IPS-15b (cell line): ENCODE data around the gene SKI.
A peak's percentile ranks its signal among the peaks of the same experiment; 100 is the strongest.

ENCODE experiments used
- H3K27me3 ChIP-seq: one replicate; pipeline ENCODE4 v1.6.1; 2013; ENCODE audit warnings: low read length; ENCODE audit not compliant: control insufficient read depth, insufficient read depth
- H3K36me3 ChIP-seq: one replicate; pipeline ENCODE4 v1.6.1; 2013; ENCODE audit warnings: low read length; ENCODE audit not compliant: control insufficient read depth, insufficient read depth
- H3K4me1 ChIP-seq: one replicate; pipeline ENCODE4 v1.6.1; 2013; ENCODE audit warnings: mild to moderate bottlenecking, low read length; ENCODE audit not compliant: control insufficient read depth, insufficient read depth
- H3K4me3 ChIP-seq: one replicate; pipeline ENCODE4 v1.5.1; 2013; ENCODE audit warnings: low read depth, low read length
- H3K9ac ChIP-seq: one replicate; pipeline ENCODE4 v1.6.1; 2013; ENCODE audit warnings: low read depth, mild to moderate bottlenecking, low read length
- H3K9me3 ChIP-seq: one replicate; pipeline ENCODE4 v1.6.1; 2013; ENCODE audit warnings: mild to moderate bottlenecking, low read length; ENCODE audit not compliant: control insufficient read depth, insufficient read depth

Gene SKI

DNA sequence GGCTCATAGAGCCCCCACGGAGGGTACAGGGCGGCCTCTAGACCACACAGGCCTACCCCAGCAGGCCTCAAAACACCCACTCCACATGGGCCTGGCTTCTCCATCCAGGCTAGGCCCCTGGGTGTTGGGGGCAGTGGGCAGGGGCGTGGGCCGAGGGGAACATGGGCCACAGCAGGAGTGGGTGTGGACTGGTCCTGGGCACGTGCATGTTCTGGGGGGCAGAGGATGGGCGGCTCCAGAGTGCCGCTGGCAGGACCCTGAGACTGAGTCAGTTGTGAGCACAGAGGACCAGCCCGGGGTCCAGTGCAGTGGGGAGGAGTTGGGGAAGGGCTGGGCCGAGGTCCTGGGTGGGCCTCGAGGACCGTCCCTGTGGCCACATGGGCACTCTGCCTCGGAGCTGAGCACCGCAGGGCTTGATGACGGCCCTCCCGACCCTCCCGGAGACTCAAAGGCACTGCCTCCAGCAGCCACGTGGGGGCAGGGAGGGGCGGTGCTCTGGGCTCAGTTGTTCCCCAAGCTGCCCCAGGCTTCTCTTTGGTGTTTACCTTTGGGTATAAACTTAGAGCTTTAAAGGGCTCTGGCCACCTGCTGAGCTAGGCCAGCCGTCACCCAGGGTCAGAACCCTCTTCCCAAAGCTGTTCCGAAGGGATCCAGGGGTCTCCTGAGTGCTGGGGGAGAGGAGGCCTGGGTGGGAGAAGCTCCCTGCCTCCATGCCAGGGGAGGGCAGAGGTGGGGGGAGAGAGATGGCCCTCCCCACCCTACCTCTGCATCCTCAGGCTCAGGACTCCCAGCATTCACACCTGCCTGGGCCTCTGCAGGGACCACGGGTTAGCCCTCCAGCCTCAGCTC lies 83.3 kb downstream of the SKI start:
- no peaks in the 10 kb centered on the region for H3K9me3 ChIP-seq
- peak overlapping the region; percentile 70 for H3K9ac ChIP-seq
- H3K27me3 ChIP-seq: no peaks in the 10 kb centered on the region
- H3K4me1 ChIP-seq: no peaks in the 10 kb centered on the region
- H3K4me3 ChIP-seq: no peak overlapping the region
- peaks cover 17% of the 10 kb centered on the region for H3K36me3 ChIP-seq

DNA sequence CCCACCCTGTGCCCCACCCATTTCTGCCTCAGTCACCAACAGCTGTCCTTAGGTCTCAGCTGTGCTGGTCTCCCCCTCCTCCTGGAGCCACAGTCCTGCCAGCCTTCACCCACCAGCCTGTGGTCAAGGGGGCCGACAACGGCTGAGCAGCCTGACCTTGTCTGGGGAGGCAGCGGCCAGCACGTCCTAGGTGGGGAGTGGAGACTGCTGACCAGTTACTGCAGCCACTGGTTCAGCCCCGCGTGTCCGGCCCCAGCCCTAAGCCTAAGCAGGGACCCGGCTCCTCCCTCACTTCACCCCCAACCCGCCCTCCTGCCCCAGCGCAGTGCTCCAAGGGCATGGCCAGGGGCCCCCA lies 84.0 kb downstream of the SKI start:
- H3K9ac ChIP-seq: no peak overlapping the region
- H3K4me1 ChIP-seq: no peaks in the 10 kb centered on the region
- no peak overlapping the region for H3K4me3 ChIP-seq
- no peaks in the 10 kb centered on the region for H3K9me3 ChIP-seq
- H3K27me3 ChIP-seq: no peaks in the 10 kb centered on the region
- peaks cover 12% of the 10 kb centered on the region for H3K36me3 ChIP-seq

DNA sequence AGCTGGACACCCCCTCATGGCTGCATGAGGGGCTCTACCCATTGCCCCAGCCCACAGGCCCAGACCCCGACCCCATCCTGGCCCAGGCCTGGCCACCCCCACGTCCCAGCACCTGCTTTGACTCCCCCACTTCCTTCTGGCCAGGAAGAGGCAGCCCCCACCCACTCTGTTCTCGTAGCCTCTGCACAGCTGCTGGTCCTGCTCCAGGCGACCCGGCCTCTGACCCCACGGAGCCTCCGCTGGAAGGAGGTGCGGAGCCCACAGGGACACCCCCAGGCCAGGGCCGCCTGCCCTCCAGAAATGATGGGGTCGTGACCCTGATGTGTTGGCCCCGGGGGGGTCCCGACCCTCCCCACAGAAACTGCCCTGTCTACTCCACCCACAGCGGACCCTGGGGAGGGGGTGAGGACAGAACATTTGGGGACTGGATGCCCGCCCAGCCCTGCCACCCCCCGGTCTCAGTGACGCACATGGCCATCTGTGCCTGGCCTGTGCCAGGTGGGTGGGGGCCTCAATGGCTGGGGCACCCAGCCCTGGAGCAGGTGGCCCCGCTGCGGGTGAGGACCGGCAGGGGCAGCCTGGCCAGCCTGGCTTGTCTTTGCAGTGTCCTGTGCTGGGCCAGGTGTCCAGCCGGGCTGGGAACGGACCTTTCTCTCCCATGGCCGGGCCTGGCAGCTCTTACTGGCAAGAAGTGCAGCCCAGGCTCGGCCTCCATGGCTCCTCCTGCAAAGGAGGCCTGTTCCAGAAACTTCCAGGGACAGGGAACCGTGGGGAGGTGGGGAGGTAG lies 84.6 kb downstream of the SKI start:
- no peaks in the 10 kb centered on the region for H3K4me1 ChIP-seq
- no peak overlapping the region for H3K9ac ChIP-seq
- no peaks in the 10 kb centered on the region for H3K27me3 ChIP-seq
- no peak overlapping the region for H3K4me3 ChIP-seq
- H3K9me3 ChIP-seq: no peaks in the 10 kb centered on the region
- peaks cover 7% of the 10 kb centered on the region for H3K36me3 ChIP-seq

DNA sequence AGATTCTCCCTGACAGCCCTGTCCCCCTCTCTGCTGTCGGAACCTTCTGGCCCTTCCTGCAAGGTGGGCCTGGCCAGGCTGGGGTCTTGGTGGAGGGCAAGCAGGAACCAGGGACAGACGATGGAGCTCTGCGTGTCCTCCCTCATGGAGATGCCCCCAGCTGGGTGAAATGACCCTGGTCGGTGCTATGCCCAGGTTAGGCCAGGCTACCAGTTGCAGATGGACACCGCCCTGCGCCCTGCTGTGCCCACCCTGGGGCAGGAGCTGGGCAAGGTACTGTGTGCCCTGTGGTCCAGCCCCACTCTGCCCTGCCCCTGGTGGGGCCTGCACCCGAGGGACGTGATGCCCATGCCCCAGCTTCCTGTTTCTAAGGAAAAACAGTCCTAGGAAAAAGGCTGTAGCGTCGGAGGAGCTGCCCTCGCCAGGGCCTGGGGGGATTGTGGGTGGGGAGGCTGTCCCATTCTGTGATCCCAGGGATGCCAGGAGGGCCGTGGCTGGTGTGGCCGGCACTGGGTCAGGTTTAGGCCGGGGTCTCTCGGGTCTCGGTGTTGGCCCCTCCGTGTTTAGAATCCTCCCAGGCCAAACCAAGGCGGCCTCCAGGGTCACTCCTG lies 85.6 kb downstream of the SKI start:
- H3K27me3 ChIP-seq: no peaks in the 10 kb centered on the region
- no peaks in the 10 kb centered on the region for H3K9me3 ChIP-seq
- H3K9ac ChIP-seq: peak overlapping the region; percentile 65
- no peaks in the 10 kb centered on the region for H3K4me1 ChIP-seq
- no peaks in the 10 kb centered on the region for H3K36me3 ChIP-seq
- H3K4me3 ChIP-seq: peak overlapping the region; percentile 35

DNA sequence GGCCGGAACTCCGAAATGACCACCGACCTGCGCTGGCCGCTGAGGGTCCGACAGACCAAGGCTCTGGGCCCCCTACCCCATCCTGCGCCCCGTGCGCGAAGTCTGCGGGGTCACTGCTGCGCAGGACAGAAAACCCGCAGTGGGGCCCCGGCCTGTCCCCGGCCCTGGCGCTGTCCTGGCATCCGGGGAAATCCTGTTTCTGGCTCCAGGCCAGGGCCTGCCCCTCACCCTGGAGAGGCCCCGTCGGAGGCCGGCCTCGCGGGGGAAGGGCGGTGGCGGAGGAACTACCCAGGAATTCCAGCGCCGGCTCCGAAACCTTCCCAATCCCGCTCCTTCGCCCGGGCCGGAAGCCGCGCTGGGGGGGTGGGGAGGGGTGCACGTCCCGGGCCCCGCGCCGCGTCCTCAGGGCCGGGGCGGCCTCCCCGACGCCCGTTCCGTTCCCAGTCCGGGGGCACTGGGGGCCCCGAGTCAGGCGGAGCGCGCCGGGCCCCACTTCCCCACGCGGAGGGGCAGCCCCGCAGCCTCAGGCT lies 86.2 kb downstream of the SKI start:
- no peaks in the 10 kb centered on the region for H3K27me3 ChIP-seq
- H3K9me3 ChIP-seq: no peaks in the 10 kb centered on the region
- H3K36me3 ChIP-seq: no peaks in the 10 kb centered on the region
- H3K4me1 ChIP-seq: no peaks in the 10 kb centered on the region
- peak overlapping the region; percentile 65 for H3K9ac ChIP-seq
- peak overlapping the region; percentile 35 for H3K4me3 ChIP-seq

DNA sequence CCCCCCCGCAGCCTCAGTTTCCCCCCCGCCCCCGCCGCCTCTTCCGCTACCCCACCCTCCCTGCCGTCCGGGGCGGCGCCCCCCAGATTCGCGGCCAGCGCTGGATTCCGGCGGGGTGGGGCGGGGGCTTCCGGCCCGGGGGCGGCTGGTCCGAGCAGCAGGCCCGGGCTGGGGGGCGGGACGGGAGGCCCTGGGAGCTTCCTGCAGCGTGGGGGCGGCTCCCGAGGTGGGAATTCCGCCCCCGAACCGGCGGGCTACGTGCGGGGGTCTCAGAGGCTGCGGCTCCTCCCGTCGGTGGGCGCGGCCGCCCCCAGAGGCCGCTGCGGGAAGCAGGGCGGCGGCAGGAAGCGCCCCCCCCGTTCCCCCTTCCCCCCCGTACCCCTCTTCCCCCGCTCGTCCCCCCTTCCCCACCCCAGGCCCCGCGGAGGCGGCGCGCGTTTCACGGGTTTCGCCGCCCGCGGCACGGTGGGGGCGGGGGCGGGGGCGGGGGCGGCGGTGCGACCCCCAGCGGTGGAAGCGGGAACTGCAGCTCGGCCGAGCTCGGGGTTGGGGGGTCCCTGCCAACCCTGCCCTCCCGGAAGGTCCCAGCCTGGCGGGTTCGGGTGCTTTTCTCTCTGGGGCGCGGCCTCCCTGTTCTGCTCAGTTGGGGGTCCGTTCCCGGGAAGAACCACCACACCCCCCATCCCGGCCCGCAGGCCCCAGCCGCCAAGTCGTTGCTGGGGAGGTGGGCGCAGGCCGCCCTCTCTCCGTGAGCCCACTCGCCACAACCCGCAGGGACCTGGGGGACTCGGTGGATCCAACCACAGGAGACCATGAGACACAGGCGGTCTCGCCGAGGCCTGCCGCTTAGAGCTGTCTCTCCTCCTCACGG lies 86.9 kb downstream of the SKI start:
- Histone ChIP-seq H3K36me3 (no peaks in the 10 kb centered on the region), H3K4me1 (no peaks in the 10 kb centered on the region), H3K4me3 (no peak overlapping the region), H3K27me3 (no peaks in the 10 kb centered on the region), H3K9me3 (no peaks in the 10 kb centered on the region), H3K9ac (peak overlapping the region; percentile 65)

DNA sequence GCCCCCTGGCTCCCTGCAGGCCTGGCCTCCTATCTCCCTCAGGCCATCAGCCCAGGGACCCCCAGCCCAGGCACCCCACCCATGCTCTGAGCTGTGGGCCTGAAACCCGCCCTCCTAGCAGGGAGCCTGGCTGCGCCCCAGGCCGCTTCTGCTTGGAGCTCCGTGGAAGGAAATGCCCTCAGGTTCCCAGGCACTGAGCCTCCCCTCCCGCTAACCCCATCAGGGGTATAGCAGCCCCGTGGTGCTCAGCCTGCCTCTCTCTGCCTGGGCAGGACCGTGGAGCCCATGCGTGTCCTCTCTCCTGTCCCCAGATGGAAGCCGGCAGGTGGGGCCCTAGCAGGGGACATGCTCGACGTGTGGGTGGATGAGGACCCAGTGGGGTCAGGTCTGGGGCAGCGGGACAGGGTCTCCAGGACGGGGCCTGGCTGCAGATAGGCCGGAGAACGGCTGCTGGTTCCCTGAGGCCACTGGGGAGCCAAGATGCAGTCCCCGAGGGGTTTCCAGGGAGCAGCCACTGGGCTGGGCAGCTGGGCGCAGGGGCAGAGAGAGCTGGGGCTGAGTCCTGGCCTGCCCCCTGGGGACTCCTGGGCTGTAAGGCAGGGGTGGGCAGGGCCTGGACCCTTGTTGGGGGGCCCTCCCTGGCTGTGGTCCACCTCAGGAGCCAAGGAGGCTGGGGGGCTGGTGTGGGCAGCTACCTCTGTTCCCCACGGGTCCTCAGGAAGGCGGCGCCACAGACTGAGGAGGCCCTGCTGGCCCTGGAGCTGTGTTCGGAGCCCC lies 87.7 kb downstream of the SKI start:
- no peak overlapping the region for H3K9ac ChIP-seq
- no peaks in the 10 kb centered on the region for H3K4me1 ChIP-seq
- no peaks in the 10 kb centered on the region for H3K9me3 ChIP-seq
- H3K27me3 ChIP-seq: no peaks in the 10 kb centered on the region
- no peak overlapping the region for H3K4me3 ChIP-seq
- H3K36me3 ChIP-seq: no peaks in the 10 kb centered on the region

DNA sequence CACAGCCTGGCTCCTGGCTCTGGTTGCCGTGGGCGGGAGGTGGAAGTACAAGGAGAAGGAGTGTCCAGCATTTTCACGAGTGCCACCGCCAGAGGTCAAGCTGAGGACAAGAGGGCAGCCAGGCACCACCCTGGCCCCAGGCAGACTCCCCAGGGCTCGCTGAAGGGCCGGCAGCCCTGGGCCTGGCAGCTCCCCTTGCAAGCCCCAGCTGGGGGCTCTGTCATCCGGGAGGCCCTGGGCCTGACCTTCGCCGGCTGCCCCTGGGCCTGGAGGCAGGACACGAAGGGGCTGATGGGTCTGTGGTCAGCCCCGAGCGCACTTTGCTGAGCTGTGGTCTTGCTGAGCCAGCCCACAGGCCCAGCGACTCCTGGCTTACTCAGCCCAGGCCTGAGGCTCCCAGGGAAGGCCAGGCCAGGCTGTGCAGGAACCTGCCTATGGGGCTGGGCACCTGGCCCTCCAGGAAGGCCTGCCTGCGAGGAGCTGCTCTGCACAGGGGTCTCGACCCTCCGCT lies 88.4 kb downstream of the SKI start:
- no peaks in the 10 kb centered on the region for H3K36me3 ChIP-seq
- no peaks in the 10 kb centered on the region for H3K4me1 ChIP-seq
- H3K9me3 ChIP-seq: no peaks in the 10 kb centered on the region
- no peak overlapping the region for H3K9ac ChIP-seq
- H3K27me3 ChIP-seq: no peaks in the 10 kb centered on the region
- H3K4me3 ChIP-seq: no peak overlapping the region

DNA sequence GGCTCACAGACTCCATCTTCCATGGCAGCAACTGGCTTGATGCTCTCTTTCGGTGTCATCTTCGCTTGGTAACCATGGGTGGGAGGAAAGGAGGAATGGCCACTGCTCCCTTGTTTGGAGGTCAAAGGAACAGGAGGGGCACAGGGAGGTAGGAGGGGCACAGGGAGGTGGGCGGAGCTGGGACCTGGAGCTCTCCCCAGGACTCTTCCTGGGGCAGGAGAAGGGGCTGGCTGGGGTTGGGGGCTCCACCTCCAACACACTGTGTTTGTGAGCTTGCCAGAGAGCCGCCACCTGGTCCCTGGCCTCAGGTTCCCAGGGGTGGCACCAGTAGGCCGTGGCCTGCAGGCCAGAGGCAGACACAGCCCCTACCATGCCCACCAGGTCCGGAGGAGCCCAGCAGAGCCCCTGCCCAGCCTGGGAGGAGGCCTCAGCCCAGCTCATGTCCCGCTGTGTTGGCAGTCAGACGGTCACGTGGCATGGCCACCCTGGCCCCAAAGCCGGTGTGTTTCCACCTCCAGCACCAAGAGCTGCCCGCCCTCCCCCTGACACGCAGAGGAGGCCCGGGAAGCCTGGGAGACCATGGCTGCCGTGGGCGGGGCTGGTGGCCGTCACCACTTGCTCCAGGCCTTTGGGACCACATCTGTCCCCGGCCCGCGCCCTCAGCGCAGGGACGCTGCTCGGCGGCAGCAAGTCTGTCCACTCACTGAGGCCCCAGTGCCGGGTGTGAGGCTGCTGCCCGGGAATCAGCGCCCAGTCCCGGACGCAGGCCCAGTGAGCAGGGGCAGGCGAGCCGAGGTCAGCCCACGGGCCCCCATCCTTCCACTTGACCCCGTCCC lies 89.3 kb downstream of the SKI start:
- Histone ChIP-seq H3K9ac (peak overlapping the region; percentile 12), H3K4me1 (no peaks in the 10 kb centered on the region), H3K9me3 (no peaks in the 10 kb centered on the region), H3K36me3 (no peaks in the 10 kb centered on the region), H3K27me3 (no peaks in the 10 kb centered on the region), H3K4me3 (no peak overlapping the region)
